Adrenal gland (tissue), 12 donors: ENCODE data around the gene RDH14. TPM values are rescaled to one million over a fixed set of nuclear protein-coding genes. Genes with fewer than 3 reads are reported as not detected.

Source experiments
- DNase-seq, 7 donors: peaks; one replicate each; pipeline ENCODE4 v3.0.0-alpha.2; 2019 to 2020
- H3K27ac ChIP-seq, 5 donors: fragments of 200-600 bp; sonication (generic) in 4 of 5; 1 replicate in 3 of 5; 2 replicates in 2 of 5; pipeline versions ENCODE4 v1.5.1 to v1.8.0; 2016 to 2020; ENCODE audit warnings: mild to moderate bottlenecking in 1 of 5
- H3K27me3 ChIP-seq: fragments of 200-600 bp; 2 replicates; pipeline ENCODE4 v1.8.0; 2021
- H3K36me3 ChIP-seq, 2 donors: fragments of 200-600 bp; replicated peaks in 1 of 2; 1 replicate in 1 of 2; 2 replicates in 1 of 2; pipeline versions ENCODE4 v1.5.1 to v1.8.0; 2018 to 2022
- H3K4me1 ChIP-seq, 2 donors: fragments of 200-600 bp; replicated peaks in 1 of 2; 1 replicate in 1 of 2; 2 replicates in 1 of 2; pipeline versions ENCODE4 v1.5.1 to v1.8.0; 2018 to 2021
- H3K4me3 ChIP-seq, 4 donors: fragments of 200-600 bp; sonication (generic) in 3 of 4; one replicate each; pipeline ENCODE4 v1.5.1; 2016 to 2018
- H3K9me3 ChIP-seq, 3 donors: fragments of 200-600 bp; sonication (generic) in 1 of 3; replicated peaks in 1 of 3; 1 replicate in 2 of 3; 2 replicates in 1 of 3; pipeline versions ENCODE4 v1.5.1 to v1.8.0; 2016 to 2021
- CTCF ChIP-seq, 6 experiments: fragments of 450-650 bp in 4 of 6; fragments of 200-600 bp in 2 of 6; sonication (generic) in 1 of 6; IDR thresholded peaks; 1 replicate in 5 of 6; 2 replicates in 1 of 6; pipeline versions ENCODE4 v1.5.1 to v1.8.0; 2016 to 2021; ENCODE audit warnings: antibody characterized with exemption in 6 of 6, mild to moderate bottlenecking in 2 of 6, moderate library complexity in 1 of 6
- POLR2A ChIP-seq, 2 donors: fragments of 450-650 bp; IDR thresholded peaks; one replicate each; pipeline ENCODE4 v1.6.1; 2017; ENCODE audit warnings: antibody characterized with exemption in 2 of 2, mild to moderate bottlenecking in 2 of 2, moderate library complexity in 1 of 2
- WGBS, 4 donors: extraction: QIAGEN DNeasy Blood & Tissue Kit in 2 of 4; methylation state at CpG; one replicate each; pipeline versions ENCODE4 v1.1.5 to v1.1.7; 2013 to 2017; 5-methylcytosine and 5-hydroxymethylcytosine counted together
- intact Hi-C, 2 donors: fragments of 100-400 bp; cut with DNase I; formaldehyde crosslinking; loops; one replicate each; pipeline versions ENCODE4 v1.14.1 to v1.15.0; 2022 to 2023
- polyA plus RNA-seq, 3 donors: library from polyadenylated mRNA; stranded (reverse); fragments of 200-250 nt in 2 of 3; fragments of 350-450 nt in 1 of 3; fragmentation: Illumina TruSeq in 1 of 3; extraction: RNeasy Lipid Tissue Mini Kit (QIAGEN cat#74804) in 1 of 3; gene quantifications; one replicate each; pipeline ENCODE4 v1.2.3, GENCODE V29; 2013 to 2014
- total RNA-seq, 9 donors: library from RNA; depleted of rRNA in 4 of 9; stranded (reverse); fragments of >200 nt in 4 of 9; fragments of 120-200 nt in 1 of 9; fragmentation: NEBNext Ultra II Directional in 1 of 9; extraction: Animal tissue kit (Norgen Biotek cat#: 25700) in 1 of 9; gene quantifications; one replicate each; pipeline versions ENCODE4 v1.1.0 to v1.2.4, GENCODE V29; 2013 to 2023
- donor health status: healthy with polysubstance abuse.
- donor health status: Bipolar disorder and iron deficiency.
- donor health status: DM: yes; HTN: yes; CAD: no.
- donor health status: DM: no; HTN: no; CAD: no.
- donor health status: DM: no; HTN: no; CAD: no.
- donor health status: DM: yes; HTN: yes; CAD: no.

RDH14 gene
- total and polyA plus RNA-seq, 12 donors, result 9.7 to 48.6 (median 28.4) TPM

- no peak for TF ChIP-seq POLR2A (IDR thresholded peaks at IDR 0.05)
- TF ChIP-seq CTCF (IDR thresholded peaks at IDR 0.05), result no peak
- Histone ChIP-seq H3K36me3 (no peaks in the 10 kb centered on the region), H3K4me3 (no peak overlapping the region), H3K4me1 (peaks cover 0 to 9% of the 10 kb centered on the region in 2 donors), H3K27me3 (no peaks in the 10 kb centered on the region), H3K27ac (no peak overlapping the region), H3K9me3 (no peaks in the 10 kb centered on the region)
- intact Hi-C loops, result no loop called here
- WGBS, 4 donors, result 44 to 54% (median 51%) methylated on average over 2 of the region's 2 CpGs
- DNase-seq, result no peak
Measured at GRCh38 chr2:18599509-18600254, 39.2 kb upstream of the RDH14 start.

GRCh38 chr2:18598848-18599484, 38.5 kb upstream of the RDH14 start:
- H3K36me3 ChIP-seq, result no peaks in the 10 kb centered on the region
- no peak overlapping the region for H3K27ac ChIP-seq
- no peak overlapping the region for H3K4me3 ChIP-seq
- TF ChIP-seq CTCF (IDR thresholded peaks at IDR 0.05) (no peak), POLR2A (IDR thresholded peaks at IDR 0.05) (no peak)
- H3K27me3 ChIP-seq, result no peaks in the 10 kb centered on the region
- WGBS, 4 donors, result 54 to 71% (median 66%) methylated on average over 6 of the region's 6 CpGs
- H3K4me1 ChIP-seq, result peaks cover 0 to 2% of the 10 kb centered on the region in 2 donors
- intact Hi-C loops, result no loop called here
- no peaks in the 10 kb centered on the region for H3K9me3 ChIP-seq
- no peak for DNase-seq

- DNase-seq, result no peak
- no peaks in the 10 kb centered on the region for H3K36me3 ChIP-seq
- no peaks in the 10 kb centered on the region for H3K4me1 ChIP-seq
- no peak overlapping the region for H3K4me3 ChIP-seq
- intact Hi-C loops, result no loop called here
- WGBS, 4 donors, result 63 to 74% (median 69%) methylated on average over 5 of the region's 5 CpGs
- TF ChIP-seq CTCF (IDR thresholded peaks at IDR 0.05), result no peak
- no peak for TF ChIP-seq POLR2A (IDR thresholded peaks at IDR 0.05)
- no peaks in the 10 kb centered on the region for H3K9me3 ChIP-seq
- no peaks in the 10 kb centered on the region for H3K27me3 ChIP-seq
- no peak overlapping the region for H3K27ac ChIP-seq
Measured at GRCh38 chr2:18597618-18598017, 37.2 kb upstream of the RDH14 start.

- no peak for DNase-seq
- Histone ChIP-seq H3K9me3 (no peaks in the 10 kb centered on the region), H3K36me3 (no peaks in the 10 kb centered on the region), H3K27me3 (no peaks in the 10 kb centered on the region), H3K4me1 (no peaks in the 10 kb centered on the region), H3K27ac (no peak overlapping the region), H3K4me3 (no peak overlapping the region)
- intact Hi-C loops, result no loop called here
- TF ChIP-seq CTCF (IDR thresholded peaks at IDR 0.05) (no peak), POLR2A (IDR thresholded peaks at IDR 0.05) (no peak)
- 83 to 93% (median 86%) methylated on average over 3 of the region's 3 CpGs for WGBS, 4 donors
Measured at GRCh38 chr2:18596993-18597392, 36.5 kb upstream of the RDH14 start.
